HFF-Myc (cell line): ENCODE data around the gene TTC33.
"Not testable (repeated sequence)": the region's sequence is repeated elsewhere in the genome, so short reads cannot be mapped to it uniquely, and the experiment has no call there.

Source experiments
- DNase-seq: peaks from one replicate; pipeline ENCODE4 v3.0.0-alpha.2; 2011; ENCODE audit warnings: low read depth; ENCODE audit errors: extremely low read depth
- H3K4me3 ChIP-seq: replicated peaks from 2 replicates; pipeline ENCODE4 v1.5.1; 2011; ENCODE audit warnings: low read depth, mild to moderate bottlenecking, control low read depth, low read length
- CTCF ChIP-seq: IDR thresholded peaks from 2 replicates; pipeline ENCODE4 v1.5.1; 2012; ENCODE audit warnings: mild to moderate bottlenecking, low read depth, low read length, control low read depth; ENCODE audit errors: missing control alignments

The TTC33 gene

GRCh38 chr5:40571729-40572128 lies 184.0 kb downstream of the TTC33 start:
- DNase-seq = no peak
- H3K4me3 ChIP-seq = no peak overlapping the region
- TF ChIP-seq CTCF = no peak

GRCh38 chr5:40570408-40571129 lies 185.2 kb downstream of the TTC33 start:
- no peak for TF ChIP-seq CTCF
- DNase-seq = peak; percentile 31
- no peak overlapping the region for H3K4me3 ChIP-seq

- H3K4me3 ChIP-seq = no peak overlapping the region
- DNase-seq = no peak
- no peak for TF ChIP-seq CTCF
Measured at GRCh38 chr5:40569546-40570270, 186.1 kb downstream of the TTC33 start.

- no peak for TF ChIP-seq CTCF
- H3K4me3 ChIP-seq = no peak overlapping the region
- no peak for DNase-seq
Measured at GRCh38 chr5:40568548-40568947, 187.2 kb downstream of the TTC33 start.

GRCh38 chr5:40563173-40563572 lies 192.6 kb downstream of the TTC33 start:
- DNase-seq, H3K4me3 ChIP-seq: not testable (repeated sequence)

- DNase-seq = no peak
- no peak overlapping the region for H3K4me3 ChIP-seq
- TF ChIP-seq CTCF = no peak
Measured at GRCh38 chr5:40560474-40561110, 195.2 kb downstream of the TTC33 start.

- no peak for TF ChIP-seq CTCF
- no peak overlapping the region for H3K4me3 ChIP-seq
- DNase-seq = no peak
Measured at GRCh38 chr5:40559306-40559705, 196.5 kb downstream of the TTC33 start.
